PFSK-1 (cell line): Measurements from ENCODE around the gene TUBA1B.

Source experiments
- FOXP2 ChIP-seq: optimal IDR thresholded peaks from 2 replicates; pipeline ENCODE3; 2011; ENCODE audit warnings: borderline replicate concordance, control low read depth, inconsistent platforms; ENCODE audit not compliant: insufficient read depth; ENCODE audit errors: extremely low read length, extremely low read depth
- POLR2AphosphoS5 ChIP-seq: IDR thresholded peaks from 2 replicates; pipeline ENCODE4 v1.6.1; 2012; ENCODE audit warnings: low read depth, mild to moderate bottlenecking, control low read depth, low read length, moderate library complexity
- SIN3A ChIP-seq: IDR thresholded peaks from 2 replicates; pipeline ENCODE4 v1.6.1; 2012; ENCODE audit warnings: mild to moderate bottlenecking, low read length, moderate library complexity, borderline replicate concordance; ENCODE audit not compliant: insufficient read depth
- TAF1 ChIP-seq: IDR thresholded peaks from 2 replicates; pipeline ENCODE4 v1.6.1; 2012; ENCODE audit warnings: low read length, control low read depth, borderline replicate concordance; ENCODE audit not compliant: insufficient read depth

- TF ChIP-seq TAF1: no peak
- TF ChIP-seq POLR2AphosphoS5: peak; percentile 71; the same call in 1 of the 2 replicates
- TF ChIP-seq SIN3A: peak; percentile 67
- TF ChIP-seq FOXP2: no peak
Measured at GRCh38 chr12:49126852-49127763, 4.1 kb downstream of the TUBA1B start.
